ENCODE measurements around the gene L3MBTL3.
A peak's percentile ranks its signal among the peaks of the same experiment; 100 is the strongest.

Gene L3MBTL3

GRCh38 chr6:130018292-130018743 is at the start of gene L3MBTL3:
Gene L3MBTL3 (plus strand): TSS chr6:130018581. CDS start chr6:130042700, 24,119 bp downstream.
- DNase-seq (ENCODE audit: low spot score), result peak; percentile 89

- no peak for DNase-seq (ENCODE audit: low spot score)
Observed at GRCh38 chr6:129969064-129969463, 49.3 kb upstream of the L3MBTL3 start.

- no peak for DNase-seq (ENCODE audit: low spot score)
Observed at GRCh38 chr6:129976110-129976509, 42.3 kb upstream of the L3MBTL3 start.

DNA sequence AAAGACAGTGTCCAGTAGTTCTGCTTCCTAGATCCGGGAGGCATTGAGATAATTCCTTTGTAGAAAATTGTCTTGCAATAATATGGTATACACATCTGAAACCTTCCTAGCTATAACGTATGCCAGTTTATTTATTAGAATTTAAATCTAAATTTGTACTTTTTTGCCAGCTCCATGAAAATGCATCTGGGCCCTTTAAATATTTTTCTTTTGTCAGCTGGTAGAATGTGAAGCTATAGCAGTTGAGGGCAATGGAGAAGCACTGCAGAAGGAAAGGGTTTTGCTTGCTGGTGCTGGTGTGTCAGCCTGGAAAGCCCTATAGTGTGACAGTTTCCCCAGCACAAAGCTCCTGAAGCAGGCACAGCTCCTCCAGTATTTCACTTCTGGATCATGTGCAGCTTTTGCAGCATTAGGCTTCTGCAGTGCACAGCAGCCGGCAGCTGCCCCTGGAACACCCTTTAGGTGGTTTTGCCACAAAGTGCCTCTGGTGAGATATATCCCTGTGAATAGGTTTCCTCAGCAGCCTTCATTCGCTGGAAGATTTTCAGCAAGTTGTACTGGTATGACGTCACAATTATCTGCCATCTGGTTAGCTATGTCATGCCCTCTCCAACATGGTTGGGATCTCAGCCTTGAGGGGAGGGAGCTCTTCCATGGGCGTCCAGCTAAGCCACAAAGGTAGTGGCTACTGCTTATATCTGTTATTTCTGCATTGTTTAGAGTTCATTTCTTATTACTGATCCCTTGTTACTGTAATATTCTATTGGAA is 40.0 kb upstream of the L3MBTL3 start:
- no peak for DNase-seq (ENCODE audit: low spot score)

- DNase-seq (ENCODE audit: low spot score), result no peak
Observed at GRCh38 chr6:129980821-129981220, 37.6 kb upstream of the L3MBTL3 start.

DNA sequence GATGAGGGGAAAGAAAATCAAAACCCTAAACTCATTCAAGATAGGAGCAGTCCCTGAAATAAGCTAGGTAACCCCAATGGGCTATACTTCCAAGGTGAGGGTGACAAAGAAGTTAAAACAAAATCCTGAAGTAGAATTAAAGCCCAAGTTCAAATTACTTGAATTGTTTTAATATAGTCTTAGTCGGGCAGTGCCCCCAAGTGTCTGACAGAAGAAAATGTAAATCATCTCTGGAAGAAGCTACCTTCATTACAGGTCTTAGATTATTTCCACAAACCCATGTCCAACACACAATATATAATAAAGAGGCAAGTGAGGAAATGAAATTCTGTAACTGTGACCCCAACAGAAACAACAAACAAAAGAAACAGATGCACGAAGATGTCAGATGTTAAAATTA is 36.8 kb upstream of the L3MBTL3 start:
- DNase-seq (ENCODE audit: low spot score), result no peak

DNA sequence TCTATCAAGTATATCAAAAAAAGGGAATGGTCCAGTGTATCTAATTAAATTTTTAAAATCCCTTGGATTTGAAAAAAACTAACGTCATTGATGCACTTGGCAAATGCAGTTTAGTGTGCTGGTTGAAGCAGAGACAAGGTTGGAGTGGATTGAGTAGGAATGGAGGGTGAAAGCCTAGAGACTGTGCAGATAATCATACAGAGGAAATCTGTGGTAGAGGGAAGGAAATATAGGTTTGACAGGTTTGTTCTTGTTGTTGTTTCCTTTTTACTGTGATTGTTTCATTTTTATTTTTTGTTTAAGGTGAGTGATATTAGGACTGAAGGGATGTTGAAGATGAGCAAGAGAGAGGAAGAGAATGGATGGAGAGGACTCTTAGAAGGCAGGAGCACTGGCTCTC is 29.0 kb upstream of the L3MBTL3 start:
- DNase-seq (ENCODE audit: low spot score), result no peak

- no peak for DNase-seq (ENCODE audit: low spot score)
Observed at GRCh38 chr6:129992881-129993280, 25.5 kb upstream of the L3MBTL3 start.

GRCh38 chr6:129994410-129994809 is 24.0 kb upstream of the L3MBTL3 start:
- no peak for DNase-seq (ENCODE audit: low spot score)

- no peak for DNase-seq (ENCODE audit: low spot score)
Observed at GRCh38 chr6:129996387-129996786, 22.0 kb upstream of the L3MBTL3 start.

DNA sequence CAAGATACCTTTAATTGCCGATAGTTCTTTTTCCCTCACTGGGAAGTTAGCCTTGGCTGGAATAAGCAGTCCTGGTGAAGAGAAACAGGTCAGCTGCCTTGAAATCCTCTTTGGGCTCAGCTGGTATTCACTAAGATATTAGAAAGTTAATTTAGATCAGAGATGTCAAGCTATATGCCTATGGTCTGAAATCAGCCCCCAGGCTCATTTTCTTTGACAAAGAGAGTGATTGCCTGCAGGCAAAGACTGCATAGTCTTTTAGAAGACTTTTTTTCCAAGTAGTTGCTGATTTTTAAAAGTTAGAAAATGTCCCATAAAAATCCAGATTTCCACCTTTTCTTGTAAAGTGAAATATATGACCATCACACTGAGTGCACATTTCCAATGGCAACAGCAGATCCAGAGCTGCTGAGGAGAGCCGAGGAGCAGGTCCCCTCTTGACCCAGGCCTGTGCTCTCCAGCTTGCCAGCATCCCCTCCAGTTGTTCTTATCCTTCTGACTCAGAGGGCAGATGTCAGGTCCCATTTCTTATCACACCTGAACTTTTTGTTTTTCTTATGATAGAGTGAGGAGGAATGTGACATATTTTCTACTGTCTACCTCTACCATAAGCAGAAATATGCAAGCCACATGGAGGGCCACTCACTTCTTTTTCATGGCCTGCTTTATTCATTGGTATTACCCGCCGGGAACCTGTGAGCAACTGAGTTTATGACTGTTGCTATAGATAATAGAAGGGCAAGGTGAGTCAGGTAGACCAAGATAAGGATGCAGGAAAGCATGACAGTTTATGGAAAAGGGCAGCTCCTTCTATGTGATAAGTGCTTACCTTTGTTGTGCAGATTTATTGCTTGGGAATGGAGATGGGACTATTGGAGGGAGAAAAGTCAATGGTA is 17.6 kb upstream of the L3MBTL3 start:
- DNase-seq (ENCODE audit: low spot score), result no peak

DNA sequence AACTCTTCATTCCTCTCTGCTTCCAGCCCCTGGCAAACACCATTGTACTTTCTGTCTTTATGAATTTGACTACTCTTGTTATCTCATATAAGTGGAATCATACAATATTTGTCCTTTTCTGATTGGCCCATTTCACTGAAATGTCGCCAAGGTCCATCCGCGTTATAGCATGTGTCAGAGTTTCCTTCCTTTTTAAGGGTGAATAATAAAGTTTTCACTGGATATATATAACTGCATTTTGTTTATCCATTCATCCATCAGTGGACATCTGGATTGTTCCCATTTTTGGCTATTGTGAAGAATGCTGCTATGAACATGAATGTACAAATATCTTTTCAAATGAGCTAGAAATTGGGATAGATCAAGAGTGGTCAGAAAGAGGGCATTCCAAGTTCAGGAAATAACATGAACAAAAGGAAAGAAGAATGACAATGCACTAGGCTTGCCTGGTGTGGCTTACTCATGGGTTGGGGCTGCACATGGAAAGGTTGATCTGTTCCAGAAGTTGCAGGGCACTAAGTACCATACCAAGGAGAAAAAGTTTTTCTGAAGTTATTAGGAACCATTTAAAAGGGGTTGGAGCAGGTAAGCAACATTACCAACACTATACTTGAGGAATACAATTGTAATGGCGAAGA is 10.0 kb upstream of the L3MBTL3 start:
- DNase-seq (ENCODE audit: low spot score), result no peak

DNA sequence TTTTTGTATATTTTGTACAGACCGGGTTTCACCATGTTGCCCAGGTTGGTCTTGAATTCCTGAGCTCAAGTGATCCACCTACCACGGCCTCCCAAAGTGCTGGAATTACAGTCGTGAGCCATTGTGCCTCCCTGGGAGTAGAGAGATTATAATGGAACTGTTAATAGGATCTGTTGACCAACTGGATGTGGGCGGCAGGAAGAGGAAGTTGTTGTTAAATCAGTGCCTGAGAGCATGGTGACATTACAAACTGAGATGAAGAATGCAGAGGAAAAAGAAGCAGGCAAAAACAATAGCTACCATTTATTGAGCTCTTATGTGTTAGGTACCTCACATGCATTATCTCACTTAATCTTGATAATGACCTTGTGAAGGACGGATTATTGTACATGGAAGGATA is 9.2 kb upstream of the L3MBTL3 start:
- DNase-seq (ENCODE audit: low spot score), result no peak

DNA sequence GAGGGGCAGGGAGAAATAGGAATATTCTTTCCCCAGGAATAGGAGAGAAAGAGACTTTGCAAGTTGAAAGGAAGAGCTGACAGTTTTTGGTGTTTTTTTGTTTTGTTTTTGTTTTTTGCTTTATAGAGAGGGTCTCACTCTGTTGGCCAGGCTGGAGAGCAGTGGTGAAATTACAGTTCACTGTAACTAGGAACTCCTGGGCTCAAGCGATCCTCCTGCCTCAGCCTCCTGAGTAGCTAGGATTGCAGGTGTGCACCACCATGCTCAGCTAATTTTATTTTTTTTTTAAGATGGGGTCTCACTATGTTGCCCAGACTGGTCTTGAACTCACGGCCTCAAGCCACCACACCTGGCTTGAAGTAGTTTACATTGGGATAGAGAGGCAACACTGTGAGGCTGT is 8.0 kb upstream of the L3MBTL3 start:
- DNase-seq (ENCODE audit: low spot score), result no peak

- no peak for DNase-seq (ENCODE audit: low spot score)
Observed at GRCh38 chr6:130012728-130013127, 5.7 kb upstream of the L3MBTL3 start.

DNA sequence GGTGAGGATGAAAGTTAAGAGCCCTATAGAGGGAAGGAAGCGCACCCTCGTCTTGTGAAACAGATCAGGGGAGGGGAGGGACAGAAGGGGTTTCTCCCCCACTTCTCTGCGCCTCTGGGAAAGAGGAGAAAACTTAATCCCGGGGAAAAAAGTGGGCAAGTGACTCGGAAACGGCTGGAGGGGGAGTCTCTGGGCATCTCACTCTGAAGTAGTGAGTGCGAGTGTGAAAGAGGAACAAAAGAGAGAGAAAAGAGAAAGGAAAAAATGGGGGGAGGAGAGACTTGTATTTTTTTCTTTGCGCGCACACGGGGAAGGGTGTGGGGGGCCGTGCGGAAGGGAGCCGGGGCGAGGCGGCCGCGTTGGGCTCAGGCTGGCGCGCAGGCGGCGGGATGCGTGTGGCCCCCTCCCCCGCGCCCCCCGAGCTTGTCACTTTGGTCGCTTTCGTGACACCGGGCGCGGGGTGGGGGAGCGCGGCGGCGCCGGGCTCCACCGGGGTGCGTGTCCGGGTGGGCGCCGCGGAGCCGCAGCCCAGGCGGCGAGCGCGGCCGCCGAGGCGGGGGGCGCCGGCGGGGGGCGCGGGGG is 454 bp downstream of the L3MBTL3 start:
- DNase-seq (ENCODE audit: low spot score), result peak; percentile 27

- peak; percentile 39 for DNase-seq (ENCODE audit: low spot score)
Observed at GRCh38 chr6:130019326-130020072, 1.1 kb downstream of the L3MBTL3 start.

- peak; percentile 30 for DNase-seq (ENCODE audit: low spot score)
Observed at GRCh38 chr6:130020073-130020906, 1.9 kb downstream of the L3MBTL3 start.

DNA sequence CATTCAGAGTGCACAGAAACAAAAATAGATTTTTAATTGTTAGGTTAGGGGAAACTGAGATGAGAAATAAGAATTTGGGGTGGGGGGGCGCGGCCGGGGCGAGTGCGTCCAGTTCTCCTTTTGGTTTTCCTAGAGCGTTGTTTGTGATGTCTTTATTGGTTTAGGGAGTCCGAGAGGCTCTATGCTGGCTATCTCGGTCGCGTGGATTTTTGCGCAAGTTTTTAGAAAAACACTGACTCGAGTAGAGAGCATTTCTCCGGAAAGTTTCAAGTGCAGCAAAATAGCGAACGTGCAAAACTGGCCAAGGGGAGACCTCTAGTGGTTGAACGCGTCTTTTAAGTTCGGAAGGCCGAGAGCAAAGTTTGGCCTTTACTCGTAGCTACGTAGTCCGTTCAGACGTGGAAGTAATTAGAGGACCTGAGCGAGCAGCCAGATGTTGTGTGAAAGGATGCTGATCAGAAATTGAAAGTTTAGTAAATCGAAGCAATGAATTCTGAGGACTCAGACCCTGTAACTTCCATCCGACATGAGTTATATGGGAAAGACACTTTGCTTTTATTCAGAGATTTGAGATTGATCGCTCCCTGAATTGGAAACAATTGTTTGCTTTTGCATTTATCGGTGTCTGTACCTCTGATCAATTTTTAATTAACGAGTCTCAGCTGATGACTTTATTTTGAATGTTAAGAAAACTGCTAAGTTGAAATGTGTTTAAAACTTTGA is 2.7 kb downstream of the L3MBTL3 start:
- peak; percentile 50 for DNase-seq (ENCODE audit: low spot score)

DNA sequence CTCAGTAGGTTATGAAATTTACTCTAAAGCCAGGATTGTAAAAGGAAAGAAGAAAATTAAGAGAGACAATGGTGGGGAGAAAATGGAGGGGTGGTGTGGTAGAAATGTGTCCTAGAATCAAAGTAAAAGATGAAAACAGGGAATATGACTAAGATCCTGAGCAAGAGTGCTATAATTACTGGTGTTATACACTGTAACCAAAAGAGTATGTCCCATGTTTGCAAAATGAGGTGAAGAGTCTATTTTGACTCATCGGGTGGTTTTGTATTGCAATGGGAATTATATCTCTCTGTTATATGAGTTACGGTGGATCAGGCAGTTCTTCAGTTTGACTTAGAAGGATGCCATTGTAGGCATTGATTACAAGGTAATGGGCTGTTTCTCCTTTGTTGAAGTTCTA is 8.5 kb downstream of the L3MBTL3 start:
- DNase-seq (ENCODE audit: low spot score), result no peak
